ENCODE results near the gene KRT37.
"Not testable (repeated sequence)": the region's sequence is repeated elsewhere in the genome, so short reads cannot be mapped to it uniquely, and the experiment has no call there.

The KRT37 gene

GRCh38 chr17:41428591-41429291 lies 4.4 kb upstream of the KRT37 start:
- no peak overlapping the region for H3K27ac ChIP-seq
- no peak for TF ChIP-seq CTCF (conservative IDR thresholded peaks at IDR 0.05)

- not testable (repeated sequence) for H3K27ac ChIP-seq
Observed at GRCh38 chr17:41422586-41422985, 1.8 kb downstream of the KRT37 start.

- H3K27ac ChIP-seq, result peak overlapping the region; percentile 49
- TF ChIP-seq CTCF (conservative IDR thresholded peaks at IDR 0.05), result no peak
Observed at GRCh38 chr17:41421617-41422016, 2.8 kb downstream of the KRT37 start.

- peak overlapping the region; percentile 49 for H3K27ac ChIP-seq
- no peak for TF ChIP-seq CTCF (conservative IDR thresholded peaks at IDR 0.05)
Observed at GRCh38 chr17:41421116-41421515, 3.3 kb downstream of the KRT37 start.

- TF ChIP-seq CTCF (conservative IDR thresholded peaks at IDR 0.05), result no peak
- no peak overlapping the region for H3K27ac ChIP-seq
Observed at GRCh38 chr17:41420134-41420533, 4.3 kb downstream of the KRT37 start.

- TF ChIP-seq CTCF (conservative IDR thresholded peaks at IDR 0.05), result no peak
- H3K27ac ChIP-seq, result no peak overlapping the region
Observed at GRCh38 chr17:41419716-41420115, 4.7 kb downstream of the KRT37 start.

- TF ChIP-seq CTCF (conservative IDR thresholded peaks at IDR 0.05), result no peak
- H3K27ac ChIP-seq, result no peak overlapping the region
Observed at GRCh38 chr17:41418116-41418860, 6.1 kb downstream of the KRT37 start.

- H3K27ac ChIP-seq, result no peak overlapping the region
- TF ChIP-seq CTCF (conservative IDR thresholded peaks at IDR 0.05), result peak; percentile 72
Observed at GRCh38 chr17:41417576-41418015, 6.8 kb downstream of the KRT37 start.

Data from VCaP (cell line).